Common myeloid progenitor, CD34-positive (primary cell): Measurements from ENCODE around the gene POR.
A peak's percentile ranks its signal among the peaks of the same experiment; 100 is the strongest.
"Not testable (repeated sequence)": the region's sequence is repeated elsewhere in the genome, so short reads cannot be mapped to it uniquely, and the experiment has no call there.

Source experiments
- CTCF ChIA-PET: fragments of 350-600 bp; sonication (Branson Sonifier 250); formaldehyde crosslinking; loops from one replicate; lab custom pipeline; 2021; ENCODE audit warnings: antibody characterized with exemption; lab: Charles Lee
- POLR2A ChIA-PET: fragments of 350-600 bp; sonication (Branson Sonifier 250); formaldehyde crosslinking; loops from one replicate; lab custom pipeline; 2021; ENCODE audit warnings: antibody characterized with exemption; lab: Charles Lee
- DNase-seq, 3 donors: peaks; one replicate each; pipeline versions ENCODE4 v3.0.0 to v3.0.0-alpha.2; 2013
- H3K27ac ChIP-seq, 2 experiments: 1 replicate in 1 of 2; 2 replicates in 1 of 2; pipeline ENCODE4 v1.7.0; 2013; ENCODE audit warnings: inconsistent platforms in 2 of 2, low read length in 2 of 2, mild to moderate bottlenecking in 2 of 2, low read depth in 1 of 2, moderate library complexity in 1 of 2; ENCODE audit not compliant: severe bottlenecking in 2 of 2, insufficient read depth in 1 of 2, poor library complexity in 1 of 2
- H3K27me3 ChIP-seq, 5 experiments: replicated peaks in 2 of 5; 1 replicate in 3 of 5; 2 replicates in 2 of 5; pipeline versions ENCODE4 v1.6.1 to v1.7.0; 2013; ENCODE audit warnings: low read length in 4 of 5, mild to moderate bottlenecking in 2 of 5, moderate library complexity in 2 of 5, inconsistent platforms in 1 of 5; ENCODE audit not compliant: insufficient read depth in 5 of 5, control insufficient read depth in 4 of 5
- H3K36me3 ChIP-seq, 4 experiments: 1 replicate in 2 of 4; 2 replicates in 2 of 4; pipeline versions ENCODE4 v1.6.1 to v1.7.0; 2013; ENCODE audit warnings: low read length in 3 of 4, control low read depth in 1 of 4, mild to moderate bottlenecking in 1 of 4; ENCODE audit not compliant: control insufficient read depth in 4 of 4, insufficient read depth in 4 of 4
- H3K4me1 ChIP-seq, 4 experiments: 1 replicate in 3 of 4; 2 replicates in 1 of 4; pipeline versions ENCODE4 v1.6.1 to v1.7.1; 2013; ENCODE audit warnings: low read length in 3 of 4, mild to moderate bottlenecking in 3 of 4, control low read depth in 1 of 4, inconsistent platforms in 1 of 4, moderate library complexity in 1 of 4; ENCODE audit not compliant: control insufficient read depth in 4 of 4, insufficient read depth in 4 of 4; ENCODE audit errors: control extremely low read depth in 1 of 4
- H3K4me3 ChIP-seq, 7 experiments: 1 replicate in 4 of 7; 2 replicates in 3 of 7; pipeline versions ENCODE4 v1.5.1 to v1.7.0; 2013; ENCODE audit warnings: mild to moderate bottlenecking in 7 of 7, low read length in 6 of 7, moderate library complexity in 6 of 7, inconsistent platforms in 2 of 7, low read depth in 2 of 7, control low read depth in 1 of 7; ENCODE audit not compliant: insufficient read depth in 4 of 7, control insufficient read depth in 1 of 7; ENCODE audit errors: extremely low read depth in 1 of 7
- H3K9me3 ChIP-seq, 5 experiments: 1 replicate in 4 of 5; 2 replicates in 1 of 5; pipeline versions ENCODE4 v1.6.1 to v1.7.1; 2013; ENCODE audit warnings: low read length in 4 of 5, mild to moderate bottlenecking in 2 of 5, inconsistent platforms in 1 of 5, low read depth in 1 of 5, moderate library complexity in 1 of 5; ENCODE audit not compliant: control insufficient read depth in 4 of 5, insufficient read depth in 2 of 5; ENCODE audit errors: control extremely low read depth in 1 of 5
- WGBS: methylation state at CpG from one replicate; pipeline ENCODE4 v1.1.5; 2013; ENCODE audit not compliant: insufficient coverage; 5-methylcytosine and 5-hydroxymethylcytosine counted together

POR gene

GRCh38 chr7:75878769-75879611 lies 36.0 kb upstream of the POR start, which contains the start of gene RHBDD2:
RHBDD2 (plus strand) TSS chr7:75879034; CDS start chr7:75879083, 49 bp downstream.
- 1% methylated on average over 48 of the region's 65 CpGs for WGBS
- POLR2A ChIA-PET = no interaction called here
- Histone ChIP-seq H3K27ac (peak within 1 kb of the TSS in 1 of 2 experiments; percentile 60), H3K36me3 (peaks cover 4 to 32% (median 15%) of the 10 kb centered on the region in 4 experiments), H3K9me3 (no peaks in the 10 kb centered on the region), H3K27me3 (no peaks in the 10 kb centered on the region), H3K4me3 (peak within 1 kb of the TSS; percentile 62 to 91 (median 83)), H3K4me1 (peaks cover 12 to 23% (median 16%) of the 10 kb centered on the region in 4 experiments)
- CTCF ChIA-PET = interaction anchor here (1.0 to 2.9 kb wide), 3 partner anchors 10 to 14 kb away, joined by 3 to 13 read pairs (median 3); no protein-coding TSS in a partner anchor
- peak; percentile 91 to 94 (median 93) for DNase-seq

GRCh38 chr7:75879771-75880184 lies 35.2 kb upstream of the POR start:
- DNase-seq = peak in 2 of 3 donors; percentile 26 to 37
- Histone ChIP-seq H3K36me3 (peaks cover 4 to 39% (median 21%) of the 10 kb centered on the region in 4 experiments), H3K4me1 (peaks cover 12 to 23% (median 16%) of the 10 kb centered on the region in 4 experiments), H3K4me3 (peak overlapping the region in 6 of 7 experiments; percentile 62 to 91 (median 84)), H3K9me3 (no peaks in the 10 kb centered on the region), H3K27me3 (no peaks in the 10 kb centered on the region), H3K27ac (peak overlapping the region in 1 of 2 experiments; percentile 60)
- ChIA-PET CTCF (interaction anchor here (1.0 to 1.2 kb wide), 2 partner anchors 11 to 13 kb away, joined by 3 read pairs; no protein-coding TSS in a partner anchor), POLR2A (no interaction called here)
- WGBS = 62% methylated on average over 6 of the region's 8 CpGs

DNA sequence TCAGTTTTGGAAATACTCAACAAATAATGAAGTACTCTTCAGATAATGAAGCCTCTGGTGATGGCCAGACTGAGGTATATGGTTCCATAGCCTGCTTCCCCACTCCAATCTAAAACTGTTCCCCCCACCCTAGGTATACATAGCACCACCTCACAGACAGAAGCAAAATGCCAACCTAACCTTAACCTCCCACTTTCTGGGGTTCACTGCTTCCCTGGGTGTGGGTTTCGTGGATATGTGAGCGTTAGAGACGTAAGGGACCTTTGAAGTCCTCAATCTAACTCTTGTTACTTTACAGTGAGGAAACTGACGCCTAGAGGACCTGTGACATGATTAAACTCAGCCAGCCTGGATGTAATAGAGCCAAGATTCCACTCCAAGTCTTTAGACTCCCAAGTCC lies 34.7 kb upstream of the POR start:
- Histone ChIP-seq H3K4me3 (no peak overlapping the region), H3K9me3 (no peaks in the 10 kb centered on the region), H3K27ac (no peak overlapping the region), H3K4me1 (peaks cover 12 to 23% (median 16%) of the 10 kb centered on the region in 4 experiments), H3K27me3 (no peaks in the 10 kb centered on the region), H3K36me3 (peaks cover 4 to 44% (median 24%) of the 10 kb centered on the region in 4 experiments)
- CTCF ChIA-PET = interaction anchor here (1.0 kb wide), 1 partner anchor 11 kb away, joined by 3 read pairs; no protein-coding TSS in a partner anchor
- WGBS = 82% methylated on average over 3 of the region's 4 CpGs
- POLR2A ChIA-PET = interaction anchor here (0.7 kb wide), 1 partner anchor 129 kb away, joined by 3 read pairs; no protein-coding TSS in a partner anchor
- DNase-seq = no peak

GRCh38 chr7:75881436-75882095 lies 33.4 kb upstream of the POR start:
- ChIA-PET POLR2A (no interaction called here), CTCF (interaction anchor here (1.2 kb wide), 1 partner anchor 18 kb away, joined by 3 read pairs; no protein-coding TSS in a partner anchor)
- no peaks in the 10 kb centered on the region for H3K9me3 ChIP-seq
- no peak overlapping the region for H3K27ac ChIP-seq
- DNase-seq = no peak
- H3K27me3 ChIP-seq = no peaks in the 10 kb centered on the region
- H3K36me3 ChIP-seq = peaks cover 4 to 55% (median 35%) of the 10 kb centered on the region in 4 experiments
- no peak overlapping the region for H3K4me3 ChIP-seq
- H3K4me1 ChIP-seq = peaks cover 12 to 23% (median 16%) of the 10 kb centered on the region in 4 experiments
- WGBS = 94% methylated on average over 22 of the region's 23 CpGs

GRCh38 chr7:75883265-75883824 lies 31.6 kb upstream of the POR start:
- WGBS = 98% methylated on average over 11 of the region's 13 CpGs
- H3K27ac ChIP-seq, H3K4me3 ChIP-seq, DNase-seq, H3K9me3 ChIP-seq, H3K27me3 ChIP-seq, POLR2A ChIA-PET: not testable (repeated sequence)
- peaks cover 10 to 19% (median 12%) of the 10 kb centered on the region in 4 experiments for H3K4me1 ChIP-seq
- CTCF ChIA-PET = interaction anchor here (0.5 kb wide), 1 partner anchor 48 kb away, joined by 3 read pairs; no protein-coding TSS in a partner anchor
- peaks cover 4 to 67% (median 45%) of the 10 kb centered on the region in 4 experiments for H3K36me3 ChIP-seq

DNA sequence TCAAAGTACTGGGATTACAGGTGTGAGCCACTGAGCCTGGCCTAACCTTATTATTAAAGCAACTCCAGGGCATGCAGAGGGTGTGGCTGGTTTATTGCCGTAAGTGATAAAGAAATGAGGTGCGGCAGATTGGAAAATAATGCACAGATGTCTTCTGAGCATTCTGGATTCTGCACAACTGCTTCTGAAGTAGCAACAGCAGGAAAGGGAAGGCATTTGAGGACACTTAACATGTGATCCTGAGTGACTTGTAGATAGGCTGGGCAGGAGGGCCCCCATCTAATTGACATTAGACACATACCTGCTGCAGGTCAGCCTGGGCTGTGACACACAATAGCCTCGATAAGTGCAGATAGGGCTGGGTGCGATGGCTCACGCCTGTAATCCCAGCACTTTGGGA lies 30.5 kb upstream of the POR start:
- Histone ChIP-seq H3K9me3 (no peaks in the 10 kb centered on the region), H3K4me1 (peaks cover 6 to 20% (median 12%) of the 10 kb centered on the region in 4 experiments), H3K27me3 (no peaks in the 10 kb centered on the region), H3K27ac (no peak overlapping the region), H3K36me3 (peaks cover 4 to 69% (median 47%) of the 10 kb centered on the region in 4 experiments), H3K4me3 (no peak overlapping the region)
- DNase-seq = no peak
- WGBS = 100% methylated on average over 4 of the region's 5 CpGs
- ChIA-PET CTCF (interaction anchor here (1.0 kb wide), 1 partner anchor 13 kb away, joined by 3 read pairs; no protein-coding TSS in a partner anchor), POLR2A (no interaction called here)
